NCI-H1436 (cell line): ENCODE results near the gene G2E3.
"Not testable (repeated sequence)": the region's sequence is repeated elsewhere in the genome, so short reads cannot be mapped to it uniquely, and the experiment has no call there.

ENCODE experiments used
- DNase-seq: peaks from one replicate; lab custom pipeline; 2025; lab: John Stamatoyannopoulos, UW

G2E3 gene

DNA sequence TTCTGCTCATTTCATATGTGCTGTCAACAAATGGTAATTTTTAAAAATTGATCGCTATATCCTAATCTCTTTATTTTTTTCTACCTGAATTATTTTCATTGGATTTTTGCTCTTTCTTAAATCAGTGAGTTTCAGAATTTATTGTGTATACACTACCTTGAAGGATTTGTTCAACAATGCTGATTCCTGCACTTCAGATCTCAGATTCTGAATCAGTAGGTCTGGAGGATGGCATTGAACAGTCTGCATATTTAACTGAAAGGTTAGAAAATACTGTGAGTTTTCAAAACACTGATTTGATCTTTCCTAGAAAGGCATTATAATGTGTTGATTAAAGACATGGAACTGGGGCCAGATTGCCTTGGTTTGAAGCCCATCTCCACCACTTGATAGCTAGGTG, 1.6 kb downstream of the G2E3 start:
- DNase-seq, result no peak

DNA sequence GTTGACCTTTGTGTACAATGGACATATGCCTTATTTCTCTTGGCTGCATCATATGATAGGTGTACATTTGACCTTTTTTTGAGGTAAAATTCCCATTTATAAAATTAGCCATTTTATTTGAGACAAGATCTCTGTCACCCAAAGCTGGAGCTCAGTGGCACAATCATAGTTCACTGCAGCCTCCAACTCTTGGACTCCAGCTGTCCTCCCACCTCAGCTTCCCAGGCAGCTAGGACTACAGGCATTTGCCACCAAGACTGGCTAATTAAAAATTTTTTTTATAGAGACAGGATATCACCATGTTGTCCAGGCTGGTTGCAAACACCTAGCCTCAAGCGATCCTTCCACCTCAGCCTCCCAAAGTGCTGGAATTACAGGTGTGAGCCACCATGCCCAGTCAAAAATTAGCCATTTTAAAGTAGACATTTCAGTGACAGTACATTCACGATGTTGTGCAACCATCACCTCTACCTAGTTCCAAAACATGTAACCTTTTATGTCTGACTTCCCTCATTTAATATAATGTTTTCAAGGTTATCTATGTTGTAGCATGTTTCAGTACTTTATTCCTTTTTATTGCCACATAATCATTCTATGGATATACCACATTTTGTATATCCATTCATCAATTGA, 5.4 kb downstream of the G2E3 start:
- no peak for DNase-seq

DNA sequence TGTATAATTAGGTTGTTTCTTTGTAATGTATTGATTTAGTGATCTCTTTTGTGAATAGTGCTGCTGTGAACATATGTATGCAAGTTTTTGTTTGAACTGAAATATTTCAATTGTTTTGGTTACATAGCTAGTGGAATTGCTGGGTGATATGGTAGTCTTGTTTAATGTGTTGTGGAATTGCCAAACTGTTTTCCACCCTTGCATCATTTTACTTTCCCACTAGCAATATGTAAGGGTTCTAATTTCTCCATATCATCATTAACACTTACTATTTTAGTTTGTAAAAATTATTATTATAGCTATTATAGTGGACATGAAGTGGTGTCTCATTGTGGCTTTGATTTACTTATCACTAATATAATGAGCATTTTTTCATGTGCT, 5.9 kb downstream of the G2E3 start:
- no peak for DNase-seq

GRCh38 chr14:30569216-30569902, 10.4 kb downstream of the G2E3 start:
- DNase-seq, result no peak

- DNase-seq, result no peak
Observed at GRCh38 chr14:30569903-30570226, 10.9 kb downstream of the G2E3 start.

- DNase-seq, result no peak
Observed at GRCh38 chr14:30572237-30572636, 13.3 kb downstream of the G2E3 start.

DNA sequence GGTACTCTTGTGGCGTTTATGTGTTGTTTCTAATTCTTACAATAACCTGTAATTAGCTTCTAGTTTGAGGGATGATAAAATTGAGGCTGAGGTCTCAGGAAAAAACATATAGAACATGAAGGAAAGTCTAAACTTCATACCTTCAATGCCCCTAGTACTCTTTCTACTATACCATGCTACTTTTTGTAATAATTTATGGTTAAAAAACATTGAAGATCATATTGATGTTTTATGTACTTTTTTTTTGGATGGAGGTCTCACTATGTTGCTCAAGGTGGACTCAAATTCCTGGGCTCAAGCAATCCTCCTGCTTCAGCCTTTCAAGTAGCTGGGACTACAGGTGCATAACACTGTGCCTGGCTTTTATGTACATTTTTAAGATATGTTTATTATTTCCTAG, 13.8 kb downstream of the G2E3 start:
- DNase-seq, result no peak

DNA sequence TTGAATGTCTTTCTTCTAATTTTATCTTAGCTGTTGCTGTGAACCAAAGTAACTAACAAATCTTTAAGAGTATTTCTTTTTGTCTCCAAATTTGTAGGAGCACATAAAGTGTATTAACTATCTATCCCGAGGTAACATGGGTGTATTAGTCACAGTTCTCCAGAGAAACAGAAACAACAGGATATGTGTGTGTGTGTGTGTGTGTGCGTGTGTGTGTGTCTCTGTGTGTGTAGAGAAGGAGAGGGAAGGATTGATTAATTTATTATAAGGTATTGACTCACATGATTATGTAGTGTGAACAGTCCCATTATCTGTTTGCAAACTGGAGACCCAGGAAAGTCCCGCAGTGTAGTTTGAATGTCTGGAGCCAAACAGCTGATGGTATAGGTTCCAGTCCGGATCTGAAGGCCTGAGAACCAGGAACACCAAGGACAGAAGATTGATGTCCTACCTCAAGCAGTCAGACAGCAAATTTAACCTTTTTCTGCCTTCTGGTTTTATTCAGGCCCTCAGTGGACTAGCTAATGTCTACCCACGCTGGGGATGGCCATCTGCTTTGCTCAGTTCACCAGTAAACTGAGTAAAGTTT, 14.4 kb downstream of the G2E3 start:
- DNase-seq, result no peak

- no peak for DNase-seq
Observed at GRCh38 chr14:30573966-30574365, 15.0 kb downstream of the G2E3 start.

DNA sequence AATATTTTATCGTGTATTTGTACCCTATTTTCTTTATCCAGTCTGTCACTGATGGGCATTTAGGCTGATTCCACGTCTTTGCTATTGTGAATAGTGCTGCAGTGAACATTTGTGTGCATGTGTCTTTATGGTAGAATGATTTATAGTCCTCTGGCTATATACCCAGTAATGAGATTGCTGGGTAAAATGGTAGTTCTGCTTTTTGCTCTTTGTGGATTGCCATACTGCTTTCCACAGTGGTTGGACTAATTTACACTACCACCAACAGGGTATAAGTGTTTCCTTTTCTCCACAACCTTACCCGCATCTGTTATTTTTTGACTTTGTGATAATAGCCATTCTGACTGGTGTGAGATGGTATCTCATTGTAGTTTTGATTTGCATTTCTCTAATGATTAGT, 15.8 kb downstream of the G2E3 start:
- DNase-seq, result not testable (repeated sequence)

DNA sequence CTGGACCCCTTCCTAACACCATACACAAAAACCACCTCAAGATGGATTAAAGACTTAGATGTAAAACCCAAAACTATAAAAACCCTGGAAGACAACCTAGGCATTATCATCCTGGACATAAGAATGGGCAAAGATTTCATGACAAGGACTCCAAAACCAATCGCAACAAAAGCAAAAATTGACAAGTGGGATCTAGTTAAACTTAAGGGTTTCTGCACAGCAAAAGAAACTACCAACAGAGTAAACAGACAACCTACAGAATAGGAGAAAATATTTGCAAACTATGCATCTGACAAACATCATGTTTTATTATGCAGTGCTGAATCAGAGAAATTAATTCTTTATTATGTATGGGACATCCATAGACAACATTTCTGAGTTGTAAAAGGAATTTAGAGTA, 17.4 kb downstream of the G2E3 start:
- DNase-seq, result not testable (repeated sequence)

DNA sequence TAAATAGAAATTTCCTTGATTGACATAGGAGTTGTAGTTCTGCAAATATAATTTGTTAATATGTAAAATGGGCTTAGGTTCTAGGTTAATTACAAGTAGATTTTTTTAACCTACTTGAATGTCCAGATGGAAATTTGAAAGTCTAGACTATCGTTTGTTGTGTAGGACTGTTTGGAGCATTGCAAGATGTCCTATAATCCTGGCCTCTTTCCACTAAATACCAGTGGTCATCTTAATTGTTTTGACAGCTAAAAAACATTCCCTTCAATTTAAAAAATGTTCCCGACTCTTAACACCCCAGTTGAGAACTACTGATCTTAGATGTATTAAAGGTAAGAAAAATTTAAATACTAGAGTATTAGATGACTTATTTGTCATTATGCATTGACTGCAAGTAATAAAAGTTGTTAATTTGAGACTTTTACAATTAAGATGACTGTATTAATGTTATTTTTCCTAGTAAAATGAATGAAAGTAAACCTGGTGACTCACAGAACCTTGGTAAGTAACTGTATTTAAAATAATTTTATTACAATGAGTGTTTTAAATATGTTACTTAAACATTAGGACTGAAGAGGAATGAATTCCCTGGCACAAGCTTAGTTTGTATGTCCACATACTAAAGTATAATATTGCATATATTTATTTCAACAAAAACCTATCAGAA, 21.8 kb downstream of the G2E3 start:
- DNase-seq, result no peak

GRCh38 chr14:30581283-30581625, 22.3 kb downstream of the G2E3 start:
- no peak for DNase-seq

DNA sequence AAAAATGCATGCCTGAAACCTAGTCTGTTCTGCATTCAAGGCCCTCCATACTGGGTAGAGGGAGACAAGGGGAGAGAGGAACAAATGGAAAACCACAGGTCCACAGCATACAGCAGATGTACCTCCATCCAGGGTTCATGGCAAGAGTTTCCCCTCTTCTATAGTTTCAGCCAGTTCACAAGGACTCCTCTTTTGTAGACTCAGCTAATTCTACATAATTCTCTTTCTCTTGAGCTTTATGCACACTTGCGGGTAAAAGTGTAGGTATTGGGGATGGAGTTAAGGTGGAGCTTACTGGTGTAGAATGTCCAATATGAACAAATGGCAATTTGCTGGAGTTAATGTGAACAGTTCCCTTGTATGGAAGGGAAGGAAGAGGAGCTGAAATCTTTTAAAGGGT, 23.4 kb downstream of the G2E3 start:
- no peak for DNase-seq

GRCh38 chr14:30584058-30584630, 25.2 kb downstream of the G2E3 start:
- DNase-seq, result no peak

DNA sequence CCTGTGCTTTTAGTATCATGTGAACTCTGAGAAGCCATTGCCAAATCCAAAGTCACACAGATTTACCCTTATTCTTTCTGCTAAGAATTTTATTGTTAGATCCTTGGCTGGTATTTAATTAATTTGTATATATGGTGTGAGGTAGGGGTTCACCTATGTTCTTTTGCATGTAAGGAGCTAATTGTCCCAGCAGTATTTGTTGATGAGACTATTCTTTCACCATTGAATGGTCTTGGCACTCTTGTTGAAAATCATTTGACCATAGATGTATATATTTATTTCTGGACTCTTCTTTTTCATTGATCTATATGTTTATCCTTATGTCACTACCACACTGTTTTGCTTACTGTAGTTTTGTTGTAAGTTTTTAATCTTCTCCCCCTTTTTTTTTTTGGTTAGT, 26.2 kb downstream of the G2E3 start:
- DNase-seq, result no peak

GRCh38 chr14:30587141-30587540, 28.2 kb downstream of the G2E3 start:
- no peak for DNase-seq

DNA sequence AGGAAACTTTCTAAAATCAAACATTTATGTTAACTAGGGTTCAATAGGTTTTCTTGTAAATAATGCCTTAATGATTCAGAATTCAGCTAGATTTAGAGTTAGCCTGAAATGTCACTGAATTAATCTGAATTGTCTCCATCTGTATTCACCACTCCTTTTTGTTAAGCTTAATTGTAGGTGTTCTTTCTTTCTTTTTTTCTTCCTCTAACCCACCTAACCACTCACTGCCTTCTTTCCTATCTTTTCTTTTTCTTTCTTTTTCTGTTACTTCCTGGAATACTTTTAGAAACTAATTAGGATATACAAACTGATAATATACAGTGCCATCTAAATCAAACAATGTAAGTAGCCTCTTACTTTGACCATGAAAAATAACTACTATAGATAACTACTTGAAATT, 29.9 kb downstream of the G2E3 start:
- DNase-seq, result no peak

DNA sequence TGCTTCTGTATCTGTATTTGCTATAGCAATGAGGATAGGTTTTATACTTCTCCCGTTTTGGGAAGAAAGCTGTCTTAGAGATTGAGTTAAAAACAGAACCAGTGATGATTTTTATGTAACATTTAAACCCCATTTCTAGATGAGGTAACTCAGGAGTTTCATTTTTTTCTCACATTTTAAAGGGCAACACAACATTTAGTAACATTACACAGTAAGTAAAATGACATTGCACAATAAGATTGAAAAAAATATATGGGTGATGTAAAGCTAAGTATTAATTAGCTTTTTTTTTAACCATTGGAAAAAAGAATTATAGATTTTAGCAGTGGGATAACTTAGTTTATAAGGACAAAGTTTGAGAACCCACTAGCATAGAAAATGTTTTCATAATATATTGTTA, 38.0 kb downstream of the G2E3 start:
- no peak for DNase-seq

- DNase-seq, result no peak
Observed at GRCh38 chr14:30597504-30597903, 38.5 kb downstream of the G2E3 start.

DNA sequence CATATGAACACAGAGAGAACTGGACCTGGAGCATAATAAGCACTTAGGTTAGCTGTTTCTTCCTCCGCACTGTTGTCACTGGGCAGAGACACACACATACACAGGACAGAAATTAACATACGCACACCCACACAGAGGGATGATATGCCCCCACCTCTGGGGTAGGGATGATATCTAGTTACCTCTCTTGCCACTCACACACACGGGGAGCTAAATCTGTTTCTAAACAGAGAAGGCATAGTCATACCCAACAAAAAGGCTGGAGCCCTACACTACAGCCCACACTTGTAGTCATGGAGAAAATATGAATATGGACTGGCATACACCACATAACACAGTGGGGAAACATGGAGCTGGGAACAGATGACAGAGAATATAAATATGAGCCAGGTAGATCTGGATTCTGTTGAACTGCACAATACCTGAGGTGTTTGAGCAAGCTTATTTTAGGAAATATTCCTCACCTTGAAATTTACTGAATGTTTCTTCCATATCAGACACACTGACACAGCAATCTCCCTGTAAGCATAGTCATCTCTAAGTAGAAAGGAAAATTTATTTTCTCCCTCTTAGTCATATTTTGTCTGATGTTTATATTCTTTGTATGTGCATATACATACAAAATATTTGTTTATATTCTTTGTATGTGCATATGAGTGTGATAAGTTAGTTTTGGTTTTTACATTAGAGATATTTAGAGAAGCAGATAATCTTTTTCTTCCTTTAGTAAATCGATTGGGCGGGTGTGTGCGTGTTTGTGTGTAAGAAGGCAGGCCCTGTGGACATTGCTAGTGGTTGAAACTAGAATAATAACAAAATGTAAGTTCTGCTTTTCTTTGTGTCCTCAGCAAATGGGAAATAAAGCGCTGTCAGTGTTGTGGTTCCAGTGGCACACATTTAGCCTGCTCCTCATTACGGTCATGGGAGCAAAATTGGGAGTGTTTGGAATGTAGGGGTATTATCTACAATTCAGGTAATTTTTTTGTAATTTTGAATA, 42.3 kb downstream of the G2E3 start:
- DNase-seq, result no peak

DNA sequence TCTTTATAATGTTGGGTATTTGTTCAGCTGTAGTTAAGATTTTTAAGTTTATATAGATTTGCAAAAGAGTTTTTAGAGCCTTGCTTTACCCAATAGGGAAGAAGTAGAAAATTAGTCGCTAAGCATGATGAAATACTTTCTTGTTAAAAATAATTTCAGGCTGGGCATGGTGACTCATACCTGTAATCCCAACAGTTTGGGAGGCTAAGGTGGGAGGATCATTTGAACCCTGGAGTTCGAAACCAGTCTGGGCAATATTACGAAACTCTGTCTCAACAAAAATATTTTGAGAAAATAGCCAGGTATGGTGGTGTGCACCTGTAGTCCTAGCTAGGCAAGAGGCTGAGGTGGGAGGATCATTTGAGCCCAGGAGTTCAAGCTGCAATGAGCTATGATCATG, 44.4 kb downstream of the G2E3 start:
- DNase-seq, result no peak
